Measurements from ENCODE around the gene POLR2L.

The POLR2L gene

GRCh38 chr11:790721-791564 is 51.4 kb downstream of the POLR2L start:
- Histone ChIP-seq H3K27me3 (peaks cover 0 to 50% of the 10 kb centered on the region in 2 donors), H3K36me3 (peaks cover 0 to 28% (median 5%) of the 10 kb centered on the region in 3 donors), H3K4me1 (peaks cover 0 to 29% (median 16%) of the 10 kb centered on the region in 4 donors), H3K27ac (no peak overlapping the region), H3K9me3 (no peaks in the 10 kb centered on the region), H3K4me3 (no peak overlapping the region)
- TF ChIP-seq, protein P1, sequence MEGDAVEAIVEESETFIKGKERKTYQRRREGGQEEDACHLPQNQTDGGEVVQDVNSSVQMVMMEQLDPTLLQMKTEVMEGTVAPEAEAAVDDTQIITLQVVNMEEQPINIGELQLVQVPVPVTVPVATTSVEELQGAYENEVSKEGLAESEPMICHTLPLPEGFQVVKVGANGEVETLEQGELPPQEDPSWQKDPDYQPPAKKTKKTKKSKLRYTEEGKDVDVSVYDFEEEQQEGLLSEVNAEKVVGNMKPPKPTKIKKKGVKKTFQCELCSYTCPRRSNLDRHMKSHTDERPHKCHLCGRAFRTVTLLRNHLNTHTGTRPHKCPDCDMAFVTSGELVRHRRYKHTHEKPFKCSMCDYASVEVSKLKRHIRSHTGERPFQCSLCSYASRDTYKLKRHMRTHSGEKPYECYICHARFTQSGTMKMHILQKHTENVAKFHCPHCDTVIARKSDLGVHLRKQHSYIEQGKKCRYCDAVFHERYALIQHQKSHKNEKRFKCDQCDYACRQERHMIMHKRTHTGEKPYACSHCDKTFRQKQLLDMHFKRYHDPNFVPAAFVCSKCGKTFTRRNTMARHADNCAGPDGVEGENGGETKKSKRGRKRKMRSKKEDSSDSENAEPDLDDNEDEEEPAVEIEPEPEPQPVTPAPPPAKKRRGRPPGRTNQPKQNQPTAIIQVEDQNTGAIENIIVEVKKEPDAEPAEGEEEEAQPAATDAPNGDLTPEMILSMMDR (IDR thresholded peaks at IDR 0.05), result no peak
- DNase-seq, result no peak
- intact Hi-C loops (cut with DNase I; ENCODE audit: low total_unique reads), result no loop called here

GRCh38 chr11:789943-790342 is 52.4 kb downstream of the POLR2L start, which contains the start of gene CEND1:
Gene CEND1 (minus strand): TSS chr11:790090. CDS start chr11:788576, 1,514 bp downstream.
- Histone ChIP-seq H3K27ac (no peak within 1 kb of the TSS), H3K27me3 (peaks cover 0 to 53% of the 10 kb centered on the region in 2 donors), H3K4me1 (peaks cover 0 to 19% (median 6%) of the 10 kb centered on the region in 4 donors), H3K9me3 (no peaks in the 10 kb centered on the region), H3K36me3 (peaks cover 0 to 28% (median 5%) of the 10 kb centered on the region in 3 donors), H3K4me3 (no peak within 1 kb of the TSS)
- DNase-seq, result no peak
- intact Hi-C loops (cut with DNase I; ENCODE audit: low total_unique reads), result no loop called here
- TF ChIP-seq, protein P1 (IDR thresholded peaks at IDR 0.05), result no peak

Data from tibial artery (tissue), 4 donors.